ENCODE results near the gene SFXN3. TPM values are rescaled to one million over a fixed set of nuclear protein-coding genes. Genes with fewer than 3 reads are reported as not detected.

Gene SFXN3
- total RNA-seq, 2 experiments from 2014 or later: 0.41 TPM; not detected in 1

DNA sequence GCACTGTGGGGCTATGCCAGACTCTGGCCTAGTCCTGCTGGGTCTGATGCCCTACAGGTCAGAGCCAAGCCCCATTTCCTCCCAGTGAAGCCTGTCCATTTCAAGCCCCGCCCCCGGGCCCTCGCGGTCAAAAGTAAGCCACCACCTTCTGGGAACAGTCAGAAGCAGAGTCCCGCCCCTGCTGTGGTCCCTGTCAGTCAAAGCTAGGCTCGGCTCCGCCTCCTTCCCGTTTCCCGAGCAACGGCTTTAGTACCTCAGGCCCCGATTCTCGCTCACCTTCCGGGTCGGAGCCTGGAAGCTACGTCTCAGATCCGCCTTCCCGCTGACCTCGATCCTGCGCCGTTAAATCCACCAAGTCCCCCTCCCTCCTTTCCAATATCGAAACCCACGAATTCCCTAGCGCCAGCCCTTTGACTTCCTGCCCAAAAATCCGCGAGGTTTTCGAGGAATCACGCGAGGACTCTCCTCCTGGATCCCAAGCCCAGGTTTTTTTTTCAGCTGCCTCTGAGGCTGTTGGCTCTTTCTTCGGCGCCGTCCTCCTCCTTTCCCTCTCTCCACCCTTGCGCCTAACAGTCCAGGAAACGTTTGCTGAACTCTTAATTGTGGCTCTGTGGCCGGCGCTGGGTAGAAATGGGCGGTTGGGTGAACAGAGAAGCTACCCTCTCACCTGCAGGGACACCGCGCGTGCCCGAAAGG lies 11.8 kb downstream of the SFXN3 start:
- H3K4me1 ChIP-seq (ENCODE audit: insufficient read depth, low read length, poor library complexity, severe bottlenecking): peaks cover 32% of the 10 kb centered on the region
- TF ChIP-seq, protein P1, sequence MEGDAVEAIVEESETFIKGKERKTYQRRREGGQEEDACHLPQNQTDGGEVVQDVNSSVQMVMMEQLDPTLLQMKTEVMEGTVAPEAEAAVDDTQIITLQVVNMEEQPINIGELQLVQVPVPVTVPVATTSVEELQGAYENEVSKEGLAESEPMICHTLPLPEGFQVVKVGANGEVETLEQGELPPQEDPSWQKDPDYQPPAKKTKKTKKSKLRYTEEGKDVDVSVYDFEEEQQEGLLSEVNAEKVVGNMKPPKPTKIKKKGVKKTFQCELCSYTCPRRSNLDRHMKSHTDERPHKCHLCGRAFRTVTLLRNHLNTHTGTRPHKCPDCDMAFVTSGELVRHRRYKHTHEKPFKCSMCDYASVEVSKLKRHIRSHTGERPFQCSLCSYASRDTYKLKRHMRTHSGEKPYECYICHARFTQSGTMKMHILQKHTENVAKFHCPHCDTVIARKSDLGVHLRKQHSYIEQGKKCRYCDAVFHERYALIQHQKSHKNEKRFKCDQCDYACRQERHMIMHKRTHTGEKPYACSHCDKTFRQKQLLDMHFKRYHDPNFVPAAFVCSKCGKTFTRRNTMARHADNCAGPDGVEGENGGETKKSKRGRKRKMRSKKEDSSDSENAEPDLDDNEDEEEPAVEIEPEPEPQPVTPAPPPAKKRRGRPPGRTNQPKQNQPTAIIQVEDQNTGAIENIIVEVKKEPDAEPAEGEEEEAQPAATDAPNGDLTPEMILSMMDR (conservative IDR thresholded peaks at IDR 0.05; ENCODE audit: low read length): no peak
- TF ChIP-seq EZH2phosphoT487 (IDR thresholded peaks at IDR 0.05; ENCODE audit: borderline replicate concordance, low read depth, low read length): no peak
- H2AFZ ChIP-seq (ENCODE audit: low read length): peak overlapping the region; percentile 94; the same call in 1 of the 2 replicates
- no peaks in the 10 kb centered on the region for H3K9me3 ChIP-seq (ENCODE audit: low read length)
- no peaks in the 10 kb centered on the region for H3K36me3 ChIP-seq (ENCODE audit: insufficient read depth, low read length)
- no peaks in the 10 kb centered on the region for H3K79me2 ChIP-seq (ENCODE audit: insufficient read depth, low read depth, low read length)
- peak overlapping the region; percentile 69 for H3K4me3 ChIP-seq (ENCODE audit: low read depth, low read length, poor library complexity, severe bottlenecking)
- CTCF ChIA-PET (ENCODE audit: unreplicated experiment): interaction anchor here (0.6 to 1.4 kb wide), 4 partner anchors 8 to 99 kb away, joined by 3 to 6 read pairs (median 4); no protein-coding TSS in a partner anchor
- peak overlapping the region; percentile 89 for H3K4me2 ChIP-seq (ENCODE audit: low read length)
- H3K9me2 ChIP-seq (ENCODE audit: insufficient read depth, low read length): no peaks in the 10 kb centered on the region
- intact Hi-C loops (cut with micrococcal nuclease; ENCODE audit: unreplicated experiment): no loop called here
- POLR2A ChIA-PET: interaction anchor here (0.5 to 2.3 kb wide), 10 partner anchors 9 to 1706 kb away, joined by 3 to 10 read pairs (median 4); partner anchors contain the start of gene KAZALD1
- no peak overlapping the region for H3K27ac ChIP-seq (ENCODE audit: low read depth, low read length, poor library complexity, severe bottlenecking)
- peak; percentile 89 for DNase-seq (ENCODE audit: low spot score)
- no peaks in the 10 kb centered on the region for H4K20me1 ChIP-seq (ENCODE audit: insufficient read depth, low read length)
- no TSS peak for BruUV-seq (replicated peaks)

DNA sequence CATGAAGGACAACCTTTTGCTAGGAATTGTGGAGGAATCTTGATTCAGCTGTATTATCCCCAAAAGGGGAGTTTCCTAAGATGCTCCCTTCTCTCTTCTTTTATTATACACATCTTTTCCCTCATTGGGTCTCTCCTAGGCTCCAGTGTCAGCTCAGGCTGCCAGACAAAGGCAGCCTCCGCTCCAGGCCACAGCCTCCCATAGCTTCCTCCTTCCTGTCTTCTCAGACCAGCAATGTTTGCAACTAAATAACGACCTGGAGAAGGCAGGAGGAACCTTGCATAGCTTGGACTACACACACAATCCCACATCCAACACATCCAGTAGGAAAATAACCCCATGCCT lies 12.3 kb downstream of the SFXN3 start:
- BruUV-seq (replicated peaks): no TSS peak
- peak overlapping the region; percentile 94; the same call in 1 of the 2 replicates for H2AFZ ChIP-seq (ENCODE audit: low read length)
- H3K27ac ChIP-seq (ENCODE audit: low read depth, low read length, poor library complexity, severe bottlenecking): no peak overlapping the region
- no peak for DNase-seq (ENCODE audit: low spot score)
- peak overlapping the region; percentile 89 for H3K4me2 ChIP-seq (ENCODE audit: low read length)
- no peaks in the 10 kb centered on the region for H3K36me3 ChIP-seq (ENCODE audit: insufficient read depth, low read length)
- no peaks in the 10 kb centered on the region for H3K9me3 ChIP-seq (ENCODE audit: low read length)
- intact Hi-C loops (cut with micrococcal nuclease; ENCODE audit: unreplicated experiment): no loop called here
- H3K4me3 ChIP-seq (ENCODE audit: low read depth, low read length, poor library complexity, severe bottlenecking): peak overlapping the region; percentile 69
- POLR2A ChIA-PET: interaction anchor here (0.5 to 2.3 kb wide), 11 partner anchors 8 to 1706 kb away, joined by 3 to 10 read pairs (median 4); partner anchors contain the start of gene KAZALD1
- H3K79me2 ChIP-seq (ENCODE audit: insufficient read depth, low read depth, low read length): no peaks in the 10 kb centered on the region
- H3K4me1 ChIP-seq (ENCODE audit: insufficient read depth, low read length, poor library complexity, severe bottlenecking): peaks cover 32% of the 10 kb centered on the region
- TF ChIP-seq EZH2phosphoT487 (IDR thresholded peaks at IDR 0.05; ENCODE audit: borderline replicate concordance, low read depth, low read length): no peak
- TF ChIP-seq, protein P1 (conservative IDR thresholded peaks at IDR 0.05; ENCODE audit: low read length): no peak
- H4K20me1 ChIP-seq (ENCODE audit: insufficient read depth, low read length): no peaks in the 10 kb centered on the region
- H3K9me2 ChIP-seq (ENCODE audit: insufficient read depth, low read length): no peaks in the 10 kb centered on the region
- CTCF ChIA-PET (ENCODE audit: unreplicated experiment): interaction anchor here (0.6 to 1.4 kb wide), 4 partner anchors 7 to 99 kb away, joined by 3 to 6 read pairs (median 4); no protein-coding TSS in a partner anchor

DNA sequence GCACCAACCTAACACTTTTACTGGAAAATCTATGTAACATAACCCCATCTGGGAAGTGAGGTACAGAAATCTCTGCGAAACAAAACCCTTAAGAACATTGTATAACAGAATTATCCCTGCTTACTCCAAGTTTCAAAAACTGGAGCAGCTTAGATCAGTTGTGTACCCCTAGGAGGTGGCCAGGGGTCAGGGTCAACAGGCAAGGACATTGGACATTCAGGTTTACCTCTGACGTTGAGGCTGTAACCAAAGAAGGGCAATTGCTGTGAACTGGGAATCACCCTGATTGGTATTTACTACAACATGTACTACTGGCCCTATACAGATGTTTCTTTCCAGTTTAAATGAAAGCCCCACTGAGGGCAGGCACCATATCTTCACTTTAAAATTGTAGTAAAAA lies 13.1 kb downstream of the SFXN3 start:
- no peak for DNase-seq (ENCODE audit: low spot score)
- intact Hi-C loops (cut with micrococcal nuclease; ENCODE audit: unreplicated experiment): no loop called here
- Histone ChIP-seq H4K20me1 (ENCODE audit: insufficient read depth, low read length) (no peaks in the 10 kb centered on the region), H3K36me3 (ENCODE audit: insufficient read depth, low read length) (no peaks in the 10 kb centered on the region), H3K27ac (ENCODE audit: low read depth, low read length, poor library complexity, severe bottlenecking) (no peak overlapping the region), H3K9me2 (ENCODE audit: insufficient read depth, low read length) (no peaks in the 10 kb centered on the region), H3K4me1 (ENCODE audit: insufficient read depth, low read length, poor library complexity, severe bottlenecking) (peaks cover 32% of the 10 kb centered on the region), H3K9me3 (ENCODE audit: low read length) (no peaks in the 10 kb centered on the region), H2AFZ (ENCODE audit: low read length) (no peak overlapping the region), H3K4me3 (ENCODE audit: low read depth, low read length, poor library complexity, severe bottlenecking) (no peak overlapping the region), H3K4me2 (ENCODE audit: low read length) (no peak overlapping the region), H3K79me2 (ENCODE audit: insufficient read depth, low read depth, low read length) (no peaks in the 10 kb centered on the region)
- no TSS peak for BruUV-seq (replicated peaks)
- TF ChIP-seq, protein P1 (conservative IDR thresholded peaks at IDR 0.05; ENCODE audit: low read length): no peak
- no peak for TF ChIP-seq EZH2phosphoT487 (IDR thresholded peaks at IDR 0.05; ENCODE audit: borderline replicate concordance, low read depth, low read length)
- ChIA-PET CTCF (ENCODE audit: unreplicated experiment) (interaction anchor here (1.4 kb wide), 1 partner anchor 98 kb away, joined by 6 read pairs; no protein-coding TSS in a partner anchor), POLR2A (interaction anchor here (1.2 to 2.1 kb wide), 4 partner anchors 7 to 25 kb away, joined by 3 to 10 read pairs (median 4); no protein-coding TSS in a partner anchor)

All from OCI-LY7 (cell line).